Panc1 (cell line): ENCODE measurements around the gene PHPT1.

ENCODE experiments used
- CTCF ChIP-seq: fragments of 450-650 bp; IDR thresholded peaks from 2 replicates; pipeline ENCODE4 v1.5.1; 2017; ENCODE audit warnings: mild to moderate bottlenecking
- POLR2AphosphoS5 ChIP-seq: IDR thresholded peaks from 2 replicates; pipeline ENCODE4 v1.6.1; 2012; ENCODE audit warnings: mild to moderate bottlenecking, low read depth, low read length, moderate library complexity
- REST ChIP-seq, 2 experiments: IDR thresholded peaks; 2 replicates each; pipeline ENCODE4 v1.6.1; 2011 to 2012; ENCODE audit warnings: low read depth in 2 of 2, control low read depth in 1 of 2, low read length in 1 of 2, mild to moderate bottlenecking in 1 of 2, moderate library complexity in 1 of 2; ENCODE audit not compliant: insufficient read depth in 1 of 2
- TCF7L2 ChIP-seq: IDR thresholded peaks from 2 replicates; pipeline ENCODE4 v1.6.1; 2011; ENCODE audit warnings: mild to moderate bottlenecking, low read depth, low read length, inconsistent platforms

- TF ChIP-seq CTCF (no peak), TCF7L2 (peak; percentile 52; the same call in 1 of the 2 replicates), POLR2AphosphoS5 (peak; percentile 83; the same call in 1 of the 2 replicates), REST (IDR thresholded peaks at IDR 0.05; ENCODE audit: insufficient read depth in 1 of 2, low read depth in 2 of 2, low read length in 1 of 2) (no peak)
Measured at GRCh38 chr9:136885950-136886578, 36.9 kb downstream of the PHPT1 start, which contains the start of gene TRAF2.
